Fibroblast of lung (primary cell): ENCODE data around the gene INTS1.

Experiments
- EZH2 ChIP-seq: IDR thresholded peaks from 2 replicates; pipeline ENCODE4 v1.5.1; 2012; ENCODE audit warnings: low read length, control low read depth, mild to moderate bottlenecking; ENCODE audit errors: missing control alignments
- TF ChIP-seq, protein P1 (sequence below), 2 donors: IDR thresholded peaks in 1 of 2; conservative IDR thresholded peaks in 1 of 2; 1 replicate in 1 of 2; 2 replicates in 1 of 2; pipeline ENCODE4 v1.5.1; 2011 to 2012; ENCODE audit warnings: low read length in 2 of 2, control low read depth in 1 of 2, inconsistent platforms in 1 of 2, low read depth in 1 of 2, mild to moderate bottlenecking in 1 of 2

DNA sequence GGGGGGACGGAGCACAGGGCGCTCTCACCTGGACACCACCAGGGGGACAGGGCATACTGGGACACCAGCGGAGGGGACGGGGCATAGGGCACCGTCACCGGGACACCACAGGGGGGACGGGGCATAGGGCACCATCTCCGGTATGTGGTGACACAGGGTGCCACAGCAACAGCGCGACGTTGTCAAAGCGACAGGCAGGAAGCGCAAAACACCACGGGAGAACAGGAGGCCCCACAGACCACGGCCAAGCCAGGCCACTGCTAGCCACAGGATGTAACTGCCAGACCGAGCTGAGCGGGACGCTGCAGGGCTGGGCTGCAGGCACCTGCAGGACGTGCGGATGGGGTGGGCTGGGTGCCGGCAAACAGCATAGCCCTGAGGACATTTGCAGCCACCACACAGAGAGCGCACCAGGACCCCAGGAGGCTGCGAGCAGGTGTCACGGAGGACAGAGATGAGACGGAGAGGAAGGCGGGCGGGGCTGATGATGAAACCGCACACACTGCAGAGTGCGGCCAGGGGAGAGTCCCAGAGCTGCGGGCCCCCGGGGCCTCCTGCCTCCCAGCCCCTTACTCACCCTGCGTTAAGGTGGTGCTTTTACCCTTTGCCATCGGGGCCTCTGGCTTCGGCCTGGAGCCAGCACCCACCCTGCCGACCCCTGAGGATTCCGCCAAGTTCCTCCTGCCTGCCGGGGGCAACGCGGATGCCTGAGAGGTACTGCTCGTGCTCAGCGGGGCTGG is 62.4 kb downstream of the INTS1 start:
- TF ChIP-seq, protein P1, sequence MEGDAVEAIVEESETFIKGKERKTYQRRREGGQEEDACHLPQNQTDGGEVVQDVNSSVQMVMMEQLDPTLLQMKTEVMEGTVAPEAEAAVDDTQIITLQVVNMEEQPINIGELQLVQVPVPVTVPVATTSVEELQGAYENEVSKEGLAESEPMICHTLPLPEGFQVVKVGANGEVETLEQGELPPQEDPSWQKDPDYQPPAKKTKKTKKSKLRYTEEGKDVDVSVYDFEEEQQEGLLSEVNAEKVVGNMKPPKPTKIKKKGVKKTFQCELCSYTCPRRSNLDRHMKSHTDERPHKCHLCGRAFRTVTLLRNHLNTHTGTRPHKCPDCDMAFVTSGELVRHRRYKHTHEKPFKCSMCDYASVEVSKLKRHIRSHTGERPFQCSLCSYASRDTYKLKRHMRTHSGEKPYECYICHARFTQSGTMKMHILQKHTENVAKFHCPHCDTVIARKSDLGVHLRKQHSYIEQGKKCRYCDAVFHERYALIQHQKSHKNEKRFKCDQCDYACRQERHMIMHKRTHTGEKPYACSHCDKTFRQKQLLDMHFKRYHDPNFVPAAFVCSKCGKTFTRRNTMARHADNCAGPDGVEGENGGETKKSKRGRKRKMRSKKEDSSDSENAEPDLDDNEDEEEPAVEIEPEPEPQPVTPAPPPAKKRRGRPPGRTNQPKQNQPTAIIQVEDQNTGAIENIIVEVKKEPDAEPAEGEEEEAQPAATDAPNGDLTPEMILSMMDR (conservative IDR thresholded peaks at IDR 0.05 in 1 of 2, IDR thresholded peaks at IDR 0.05 in 1 of 2; ENCODE audit: low read depth in 1 of 2, low read length in 2 of 2) = no peak
- no peak for TF ChIP-seq EZH2
